Heart left ventricle (tissue), 16 donors: Measurements from ENCODE around the gene GTF2F1. TPM values are rescaled to one million over a fixed set of nuclear protein-coding genes. Genes with fewer than 3 reads are reported as not detected.
"Not testable (repeated sequence)": the region's sequence is repeated elsewhere in the genome, so short reads cannot be mapped to it uniquely, and the experiment has no call there.

Source experiments
- ATAC-seq, 4 donors: fragments of 200-7000 bp; cut with Tn5 transposase; one replicate each; pipeline ENCODE4 v1.9.1; 2020 to 2022; ENCODE audit warnings: moderate library complexity in 4 of 4, mild to moderate bottlenecking in 3 of 4, moderate number of reproducible peaks in 1 of 4
- DNase-seq, 5 donors: peaks; one replicate each; pipeline ENCODE4 v3.0.0-alpha.2; 2020
- H3K27ac ChIP-seq, 12 donors: fragments of 200-600 bp; sonication (generic) in 4 of 12; one replicate each; pipeline versions ENCODE4 v1.5.0 to v1.8.0; 2016 to 2022; ENCODE audit warnings: mild to moderate bottlenecking in 2 of 12
- H3K27me3 ChIP-seq, 9 donors: fragments of 200-600 bp; sonication (generic) in 2 of 9; one replicate each; pipeline versions ENCODE4 v1.5.1 to v1.8.0; 2016 to 2022; ENCODE audit warnings: mild to moderate bottlenecking in 3 of 9
- H3K36me3 ChIP-seq, 9 donors: fragments of 200-600 bp; sonication (generic) in 2 of 9; one replicate each; pipeline versions ENCODE4 v1.5.0 to v1.8.0; 2018 to 2022; ENCODE audit warnings: mild to moderate bottlenecking in 2 of 9
- H3K4me1 ChIP-seq, 12 donors: fragments of 200-600 bp; sonication (generic) in 4 of 12; one replicate each; pipeline versions ENCODE4 v1.5.0 to v1.8.0; 2016 to 2022; ENCODE audit warnings: mild to moderate bottlenecking in 3 of 12
- H3K4me3 ChIP-seq, 12 donors: fragments of 200-600 bp; sonication (generic) in 4 of 12; one replicate each; pipeline versions ENCODE4 v1.5.0 to v1.8.0; 2017 to 2022; ENCODE audit warnings: mild to moderate bottlenecking in 9 of 12, moderate library complexity in 4 of 12
- H3K9me3 ChIP-seq, 12 donors: fragments of 200-600 bp; sonication (generic) in 4 of 12; one replicate each; pipeline versions ENCODE4 v1.5.0 to v1.8.0; 2016 to 2022; ENCODE audit warnings: mild to moderate bottlenecking in 1 of 12
- POLR2A ChIP-seq, 2 donors: fragments of 450-650 bp; IDR thresholded peaks; one replicate each; pipeline ENCODE4 v1.6.1; 2017; ENCODE audit warnings: antibody characterized with exemption in 2 of 2, mild to moderate bottlenecking in 2 of 2, moderate library complexity in 2 of 2
- WGBS, 4 donors: extraction: QIAGEN DNeasy Blood & Tissue Kit in 2 of 4; methylation state at CpG; one replicate each; pipeline versions ENCODE4 v1.1.5 to v1.1.7; 2013 to 2018; 5-methylcytosine and 5-hydroxymethylcytosine counted together
- intact Hi-C, 10 donors: fragments of 100-400 bp; cut with DNase I; formaldehyde crosslinking; loops; one replicate each; pipeline versions ENCODE4 v1.11.1 to v1.14.2; 2022
- polyA plus RNA-seq, 2 donors: library from polyadenylated mRNA; stranded (reverse); fragments of 200-250 nt; gene quantifications; one replicate each; pipeline ENCODE4 v1.2.3, GENCODE V29; 2013
- total RNA-seq, 9 donors: library from RNA; depleted of rRNA in 2 of 9; stranded (reverse); fragments of >200 nt in 2 of 9; fragmentation: NEBNext Ultra II Directional in 3 of 9; extraction: Animal tissue kit (Norgen Biotek cat#: 25700) in 3 of 9; gene quantifications; one replicate each; pipeline versions ENCODE4 v1.1.0 to v1.2.4, GENCODE V29; 2016 to 2023
- TF ChIP-seq, protein P1 (sequence below), 12 donors: fragments of 200-600 bp; sonication (generic) in 4 of 12; IDR thresholded peaks; one replicate each; pipeline versions ENCODE4 v1.5.0 to v1.8.0; 2018 to 2022; ENCODE audit warnings: antibody characterized with exemption in 12 of 12, mild to moderate bottlenecking in 5 of 12
- donor health status: ischemic (EF 13 %, LVEDD 7.1; RV severe dilation, severe dysfunction).
- donor health status: healthy with polysubstance abuse.
- donor health status: DM: no; HTN: yes; CAD: no.
- donor health status: DM: no; HTN: no; CAD: no.
- donor health status: ischemic (EF 25% LVEDD 6.9; RV normal size, moderate dysfunction).
- donor health status: ischemic (EF 25% LVEDD 5.7; RV mildly dilated, moderate dysfunction).
- donor health status: healthy.
- donor health status: DM: yes; HTN: yes; CAD: no.
- donor health status: ischemic (EF 35%, LVEDD 5.7; RV mildly dilated, moderate dysfunction).
- donor health status: nonischemic (EF 11% LVEDD 7.7; RV severe dilation, severe dysfunction).
- donor health status: DM: yes; HTN: yes; CAD: no.
- donor health status: PGD.
- donor health status: ischemic (EF 29% LVEDD 5.4; RV normal size, mild dysfunction).
- donor health status: nonischemic (EF 23%, LVEDD 6.1; RV moderate dilation, normal function).

Gene GTF2F1
- total and polyA plus RNA-seq, 11 donors: 20.8 to 58.2 (median 29.8) TPM

GRCh38 chr19:6352381-6353165 is 40.4 kb downstream of the GTF2F1 start:
- intact Hi-C loops: no loop called here
- no peak for TF ChIP-seq POLR2A (IDR thresholded peaks at IDR 0.05)
- TF ChIP-seq, protein P1, sequence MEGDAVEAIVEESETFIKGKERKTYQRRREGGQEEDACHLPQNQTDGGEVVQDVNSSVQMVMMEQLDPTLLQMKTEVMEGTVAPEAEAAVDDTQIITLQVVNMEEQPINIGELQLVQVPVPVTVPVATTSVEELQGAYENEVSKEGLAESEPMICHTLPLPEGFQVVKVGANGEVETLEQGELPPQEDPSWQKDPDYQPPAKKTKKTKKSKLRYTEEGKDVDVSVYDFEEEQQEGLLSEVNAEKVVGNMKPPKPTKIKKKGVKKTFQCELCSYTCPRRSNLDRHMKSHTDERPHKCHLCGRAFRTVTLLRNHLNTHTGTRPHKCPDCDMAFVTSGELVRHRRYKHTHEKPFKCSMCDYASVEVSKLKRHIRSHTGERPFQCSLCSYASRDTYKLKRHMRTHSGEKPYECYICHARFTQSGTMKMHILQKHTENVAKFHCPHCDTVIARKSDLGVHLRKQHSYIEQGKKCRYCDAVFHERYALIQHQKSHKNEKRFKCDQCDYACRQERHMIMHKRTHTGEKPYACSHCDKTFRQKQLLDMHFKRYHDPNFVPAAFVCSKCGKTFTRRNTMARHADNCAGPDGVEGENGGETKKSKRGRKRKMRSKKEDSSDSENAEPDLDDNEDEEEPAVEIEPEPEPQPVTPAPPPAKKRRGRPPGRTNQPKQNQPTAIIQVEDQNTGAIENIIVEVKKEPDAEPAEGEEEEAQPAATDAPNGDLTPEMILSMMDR (IDR thresholded peaks at IDR 0.05): no peak
- 85 to 94% (median 91%) methylated on average over 2 of the region's 2 CpGs for WGBS, 4 donors

DNA sequence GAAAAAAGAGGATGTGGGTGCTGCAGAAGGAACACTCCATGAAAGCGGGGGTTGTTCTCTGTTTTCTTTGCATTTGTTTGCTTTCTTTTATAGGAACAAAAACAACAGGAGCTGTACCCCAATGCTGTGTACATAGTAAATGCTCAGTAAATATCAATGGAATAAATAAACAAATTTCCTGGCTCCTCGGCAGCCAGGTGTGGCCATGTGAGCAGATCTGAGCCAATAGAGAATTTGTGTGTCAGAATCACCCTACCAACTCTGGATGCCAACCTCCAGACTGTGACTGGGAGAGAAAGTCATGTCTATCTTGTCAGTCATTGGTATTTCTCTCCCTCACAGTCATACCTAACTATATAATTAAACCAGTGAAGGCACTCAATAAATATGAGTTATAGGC is 42.3 kb downstream of the GTF2F1 start:
- 79 to 88% (median 82%) methylated on average over 2 of the region's 2 CpGs for WGBS, 4 donors
- TF ChIP-seq, protein P1 (IDR thresholded peaks at IDR 0.05): no peak
- TF ChIP-seq POLR2A (IDR thresholded peaks at IDR 0.05): no peak

More at GRCh38 chr19:6352381-6353165, 40.4 kb downstream of the GTF2F1 start:
- Histone ChIP-seq H3K27ac (no peak overlapping the region), H3K9me3 (no peaks in the 10 kb centered on the region), H3K36me3 (no peaks in the 10 kb centered on the region), H3K27me3 (no peaks in the 10 kb centered on the region), H3K4me1 (no peaks in the 10 kb centered on the region), H3K4me3 (no peak overlapping the region)
- DNase-seq (no peak), ATAC-seq (no peak)

DNA sequence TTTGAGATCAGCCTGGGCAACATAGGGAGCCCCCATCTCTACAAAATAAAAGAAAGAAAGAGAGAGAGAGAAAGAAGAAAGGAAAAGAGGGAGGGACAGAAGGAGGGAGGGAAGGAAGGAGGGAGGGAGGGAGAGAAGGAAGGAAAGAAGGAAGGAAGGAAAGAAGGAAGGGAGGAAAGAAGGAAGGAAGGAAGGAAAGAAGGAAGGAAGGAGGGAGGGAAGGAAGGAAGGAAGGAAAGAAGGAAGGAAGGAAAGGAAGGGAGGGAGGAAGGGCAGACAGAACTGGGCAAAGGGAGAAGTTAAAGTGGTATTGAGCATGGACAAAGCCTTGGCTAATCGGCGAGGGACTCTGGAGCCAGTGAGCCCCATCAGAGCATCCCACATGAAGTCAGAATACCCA is 43.7 kb downstream of the GTF2F1 start:
- intact Hi-C loops, H3K4me1 ChIP-seq, H3K9me3 ChIP-seq, DNase-seq, H3K36me3 ChIP-seq, H3K27me3 ChIP-seq, H3K4me3 ChIP-seq, ATAC-seq, H3K27ac ChIP-seq: not testable (repeated sequence)
- WGBS, 4 donors: 70 to 83% (median 80%) methylated on average over 2 of the region's 2 CpGs

More for the DNA sequence above, 42.3 kb downstream of the GTF2F1 start:
- no peaks in the 10 kb centered on the region for H3K4me1 ChIP-seq
- H3K4me3 ChIP-seq: no peak overlapping the region
- no peak for ATAC-seq
- H3K27me3 ChIP-seq: no peaks in the 10 kb centered on the region
- DNase-seq: no peak
- no peaks in the 10 kb centered on the region for H3K9me3 ChIP-seq
- no peak overlapping the region for H3K27ac ChIP-seq
- intact Hi-C loops: no loop called here
- H3K36me3 ChIP-seq: no peaks in the 10 kb centered on the region

GRCh38 chr19:6343462-6343861 is 49.5 kb downstream of the GTF2F1 start:
- Histone ChIP-seq H3K4me1 (no peaks in the 10 kb centered on the region), H3K4me3 (no peak overlapping the region), H3K36me3 (no peaks in the 10 kb centered on the region), H3K27ac (no peak overlapping the region), H3K27me3 (no peaks in the 10 kb centered on the region), H3K9me3 (peaks cover 0 to 3% (median 0%) of the 10 kb centered on the region in 12 donors)
- DNase-seq: no peak
- no peak for ATAC-seq
- intact Hi-C loops: no loop called here
- 88 to 100% (median 98%) methylated on average over 1 of the region's 1 CpG for WGBS, 4 donors
- no peak for TF ChIP-seq POLR2A (IDR thresholded peaks at IDR 0.05)
- TF ChIP-seq, protein P1 (IDR thresholded peaks at IDR 0.05): no peak
